GM12873 (cell line): ENCODE data around the gene CYSLTR1.

Experiments used
- CTCF ChIP-seq: IDR thresholded peaks from 2 replicates; pipeline ENCODE4 v1.5.1; 2012; ENCODE audit warnings: low read depth, mild to moderate bottlenecking, moderate library complexity, low read length, control low read depth; ENCODE audit not compliant: insufficient read depth; ENCODE audit errors: missing control alignments

CYSLTR1 gene

GRCh38 chrX:78330540-78330939 is 3.1 kb upstream of the CYSLTR1 start:
- TF ChIP-seq CTCF: no peak

- TF ChIP-seq CTCF: no peak
Measured at GRCh38 chrX:78330068-78330467, 2.7 kb upstream of the CYSLTR1 start.

GRCh38 chrX:78329486-78329885 is 2.1 kb upstream of the CYSLTR1 start:
- TF ChIP-seq CTCF: no peak

GRCh38 chrX:78326401-78326800 is 1.0 kb downstream of the CYSLTR1 start:
- TF ChIP-seq CTCF: no peak

GRCh38 chrX:78322863-78323262 is 4.5 kb downstream of the CYSLTR1 start:
- no peak for TF ChIP-seq CTCF

GRCh38 chrX:78321809-78322208 is 5.6 kb downstream of the CYSLTR1 start:
- no peak for TF ChIP-seq CTCF

GRCh38 chrX:78316265-78316664 is 11.1 kb downstream of the CYSLTR1 start:
- no peak for TF ChIP-seq CTCF
